ENCODE results near the gene METRN. TPM values are rescaled to one million over a fixed set of nuclear protein-coding genes. Genes with fewer than 3 reads are reported as not detected.
A peak's percentile ranks its signal among the peaks of the same experiment; 100 is the strongest.

METRN gene
- total and polyA plus RNA-seq, 2 donors (not counting 1 experiment from before 2014, with no cell fraction given): 6.9 to 10.4 TPM

DNA sequence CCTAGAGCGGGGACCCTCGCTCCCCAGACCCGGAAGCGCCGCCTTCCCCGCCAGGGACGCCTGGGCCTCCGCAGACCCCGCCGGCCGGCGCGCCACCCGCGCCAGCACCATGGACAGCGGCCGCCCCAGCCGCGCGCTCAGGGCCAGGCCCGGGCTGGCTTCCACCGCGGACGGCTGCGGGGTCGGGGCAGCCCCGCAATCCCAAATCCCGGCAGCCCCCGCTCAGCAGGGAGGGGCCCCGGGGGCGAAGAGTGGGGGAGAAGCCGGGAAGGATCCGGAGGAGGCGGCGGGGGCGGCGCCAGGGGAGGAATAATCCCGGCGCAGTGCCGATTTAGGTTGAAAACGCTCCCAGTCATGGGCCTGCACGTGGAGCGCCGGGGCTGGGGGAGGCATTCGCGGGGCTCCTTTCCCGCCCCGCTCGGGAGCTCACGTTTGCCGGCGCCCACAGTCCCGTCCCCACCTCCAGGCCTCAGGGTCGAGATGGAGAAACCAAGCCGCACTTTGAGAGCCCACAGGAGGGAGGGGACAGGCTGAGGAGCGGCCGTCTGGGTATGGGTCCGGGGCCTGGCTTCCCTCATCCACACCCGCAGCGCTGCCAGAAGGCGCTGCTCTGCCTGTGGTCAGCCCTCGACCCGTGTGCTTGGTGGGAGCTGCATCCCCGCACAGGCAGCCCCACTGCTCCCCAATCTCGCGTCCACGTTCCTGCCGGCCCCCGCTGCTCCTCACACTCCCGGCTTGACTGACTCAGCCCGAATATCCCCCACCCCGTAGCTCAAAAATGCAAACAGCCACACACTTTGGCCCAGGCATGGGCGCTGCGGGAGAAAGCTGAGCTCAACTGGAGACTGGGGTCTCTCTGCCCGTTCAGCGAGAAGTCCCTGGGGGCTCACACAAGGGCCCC is 14.0 kb upstream of the METRN start:
- no peaks in the 10 kb centered on the region for H3K9me3 Mint-ChIP-seq (ENCODE audit: insufficient read depth)
- ChIA-PET POLR2A (no interaction called here), CTCF (interaction anchor here (1.2 kb wide), 1 partner anchor 12 kb away, joined by 3 read pairs; no protein-coding TSS in a partner anchor)
- Histone ChIP-seq H3K36me3 (replicated peaks in 1 of 2; ENCODE audit: control extremely low read depth in 1 of 2, control insufficient read depth in 1 of 2, extremely low read depth in 1 of 2, insufficient read depth in 2 of 2, low read length in 1 of 2) (no peaks in the 10 kb centered on the region), H3K4me2 (replicated peaks; ENCODE audit: low read depth, low read length, poor library complexity, severe bottlenecking) (peak overlapping the region; percentile 30), H3K27me3 (replicated peaks in 1 of 4; ENCODE audit: control extremely low read depth in 1 of 4, control insufficient read depth in 3 of 4, insufficient read depth in 4 of 4, low read length in 3 of 4) (peaks cover 0 to 72% (median 31%) of the 10 kb centered on the region in 4 experiments), H3K9me3 (ENCODE audit: control extremely low read depth in 1 of 3, control insufficient read depth in 2 of 3, insufficient read depth in 1 of 3, low read length in 2 of 3) (peaks cover 0 to 31% (median 0%) of the 10 kb centered on the region in 3 donors), H3K27ac (ENCODE audit: low read length in 2 of 2) (no peak overlapping the region), H2AFZ (ENCODE audit: insufficient read depth, low read depth, low read length, poor library complexity, severe bottlenecking) (no peak overlapping the region), H3K9ac (ENCODE audit: low read length) (no peak overlapping the region), H3K4me3 (ENCODE audit: control extremely low read depth in 1 of 5, extremely low read depth in 1 of 5, insufficient read depth in 1 of 5, low read depth in 2 of 5, low read length in 4 of 5) (no peak overlapping the region), H3K79me2 (ENCODE audit: control insufficient read depth, insufficient read depth, low read length) (no peaks in the 10 kb centered on the region), H3K4me1 (ENCODE audit: control insufficient read depth in 2 of 2, insufficient read depth in 2 of 2, low read length in 2 of 2) (peaks cover 18 to 20% of the 10 kb centered on the region in 2 donors), H4K20me1 (ENCODE audit: control insufficient read depth, insufficient read depth, low read length, poor library complexity, severe bottlenecking) (no peaks in the 10 kb centered on the region)
- H3K4me1 Mint-ChIP-seq: no peaks in the 10 kb centered on the region
- WGBS (ENCODE audit: insufficient coverage): 7% methylated on average over 76 of the region's 76 CpGs
- peaks cover 26% of the 10 kb centered on the region for H3K27me3 Mint-ChIP-seq
- no peak overlapping the region for H3K27ac Mint-ChIP-seq
- DNase-seq: peak; percentile 59
- ATAC-seq (ENCODE audit: low read depth): no peak
- H3K4me3 Mint-ChIP-seq: no peak overlapping the region
- intact Hi-C loops (cut with micrococcal nuclease): no loop called here
- TF ChIP-seq, protein P1, sequence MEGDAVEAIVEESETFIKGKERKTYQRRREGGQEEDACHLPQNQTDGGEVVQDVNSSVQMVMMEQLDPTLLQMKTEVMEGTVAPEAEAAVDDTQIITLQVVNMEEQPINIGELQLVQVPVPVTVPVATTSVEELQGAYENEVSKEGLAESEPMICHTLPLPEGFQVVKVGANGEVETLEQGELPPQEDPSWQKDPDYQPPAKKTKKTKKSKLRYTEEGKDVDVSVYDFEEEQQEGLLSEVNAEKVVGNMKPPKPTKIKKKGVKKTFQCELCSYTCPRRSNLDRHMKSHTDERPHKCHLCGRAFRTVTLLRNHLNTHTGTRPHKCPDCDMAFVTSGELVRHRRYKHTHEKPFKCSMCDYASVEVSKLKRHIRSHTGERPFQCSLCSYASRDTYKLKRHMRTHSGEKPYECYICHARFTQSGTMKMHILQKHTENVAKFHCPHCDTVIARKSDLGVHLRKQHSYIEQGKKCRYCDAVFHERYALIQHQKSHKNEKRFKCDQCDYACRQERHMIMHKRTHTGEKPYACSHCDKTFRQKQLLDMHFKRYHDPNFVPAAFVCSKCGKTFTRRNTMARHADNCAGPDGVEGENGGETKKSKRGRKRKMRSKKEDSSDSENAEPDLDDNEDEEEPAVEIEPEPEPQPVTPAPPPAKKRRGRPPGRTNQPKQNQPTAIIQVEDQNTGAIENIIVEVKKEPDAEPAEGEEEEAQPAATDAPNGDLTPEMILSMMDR (IDR thresholded peaks at IDR 0.05): no peak
- no peak for TF ChIP-seq EZH2 (IDR thresholded peaks at IDR 0.05; ENCODE audit: borderline replicate concordance, insufficient read depth, low read depth, low read length, poor library complexity, severe bottlenecking)

DNA sequence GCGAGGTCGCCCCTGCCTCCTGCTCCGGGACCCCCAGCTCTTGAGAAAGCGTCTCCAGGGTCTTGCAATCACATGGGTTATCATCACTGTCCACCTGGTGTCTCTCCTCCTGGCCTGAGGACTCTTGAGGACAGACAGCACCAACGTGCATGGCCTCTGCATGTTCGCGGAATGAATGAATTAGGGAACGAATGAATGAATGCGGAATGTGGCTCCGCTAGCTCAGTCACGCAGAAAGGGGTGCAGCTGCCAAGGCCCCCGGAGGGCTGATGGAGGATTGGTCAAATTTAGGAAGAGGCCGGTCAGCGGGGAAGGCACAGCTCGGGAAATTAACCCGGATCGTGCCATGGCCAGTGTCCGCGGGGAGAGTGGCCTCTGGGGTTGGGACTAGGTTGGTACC is 12.6 kb upstream of the METRN start:
- H3K9me3 Mint-ChIP-seq (ENCODE audit: insufficient read depth): no peaks in the 10 kb centered on the region
- intact Hi-C loops (cut with micrococcal nuclease): no loop called here
- ChIA-PET POLR2A (no interaction called here), CTCF (interaction anchor here (1.2 kb wide), 1 partner anchor 10 kb away, joined by 3 read pairs; no protein-coding TSS in a partner anchor)
- 89% methylated on average over 19 of the region's 19 CpGs for WGBS (ENCODE audit: insufficient coverage)
- H3K4me1 Mint-ChIP-seq: no peaks in the 10 kb centered on the region
- no peak for ATAC-seq (ENCODE audit: low read depth)
- H2AFZ ChIP-seq (ENCODE audit: insufficient read depth, low read depth, low read length, poor library complexity, severe bottlenecking): no peak overlapping the region
- DNase-seq: no peak
- H3K27me3 Mint-ChIP-seq: peaks cover 21% of the 10 kb centered on the region
- no peak overlapping the region for H3K4me3 Mint-ChIP-seq
- no peak overlapping the region for H3K9ac ChIP-seq (ENCODE audit: low read length)
- no peaks in the 10 kb centered on the region for H3K36me3 ChIP-seq (replicated peaks in 1 of 2; ENCODE audit: control extremely low read depth in 1 of 2, control insufficient read depth in 1 of 2, extremely low read depth in 1 of 2, insufficient read depth in 2 of 2, low read length in 1 of 2)
- peaks cover 0 to 74% (median 36%) of the 10 kb centered on the region in 4 experiments for H3K27me3 ChIP-seq (replicated peaks in 1 of 4; ENCODE audit: control extremely low read depth in 1 of 4, control insufficient read depth in 3 of 4, insufficient read depth in 4 of 4, low read length in 3 of 4)
- no peaks in the 10 kb centered on the region for H3K79me2 ChIP-seq (ENCODE audit: control insufficient read depth, insufficient read depth, low read length)
- no peak for TF ChIP-seq EZH2 (IDR thresholded peaks at IDR 0.05; ENCODE audit: borderline replicate concordance, insufficient read depth, low read depth, low read length, poor library complexity, severe bottlenecking)
- TF ChIP-seq, protein P1 (IDR thresholded peaks at IDR 0.05): no peak
- no peak overlapping the region for H3K27ac ChIP-seq (ENCODE audit: low read length in 2 of 2)
- no peaks in the 10 kb centered on the region for H4K20me1 ChIP-seq (ENCODE audit: control insufficient read depth, insufficient read depth, low read length, poor library complexity, severe bottlenecking)
- no peak overlapping the region for H3K27ac Mint-ChIP-seq
- H3K4me2 ChIP-seq (replicated peaks; ENCODE audit: low read depth, low read length, poor library complexity, severe bottlenecking): no peak overlapping the region
- H3K4me3 ChIP-seq (ENCODE audit: control extremely low read depth in 1 of 5, extremely low read depth in 1 of 5, insufficient read depth in 1 of 5, low read depth in 2 of 5, low read length in 4 of 5): no peak overlapping the region
- H3K4me1 ChIP-seq (ENCODE audit: control insufficient read depth in 2 of 2, insufficient read depth in 2 of 2, low read length in 2 of 2): peaks cover 18 to 24% of the 10 kb centered on the region in 2 donors
- peaks cover 0 to 40% (median 0%) of the 10 kb centered on the region in 3 donors for H3K9me3 ChIP-seq (ENCODE audit: control extremely low read depth in 1 of 3, control insufficient read depth in 2 of 3, insufficient read depth in 1 of 3, low read length in 2 of 3)
